Keratinocyte (primary cell): ENCODE data around the gene DLX3. TPM values are rescaled to one million over a fixed set of nuclear protein-coding genes. Genes with fewer than 3 reads are reported as not detected.

Experiments
- DNase-seq: peaks from one replicate; pipeline ENCODE4 v3.0.0-alpha.2; 2011; ENCODE audit warnings: low read depth, missing footprints, low spot score
- FAIRE-seq: peaks from 2 replicates; lab custom pipeline; 2011; peaks lifted over from hg19 to GRCh38; lab: Jason Lieb, UNC
- H2AFZ ChIP-seq: 2 replicates; pipeline ENCODE4 v1.6.0; 2012; ENCODE audit warnings: low read length, control low read depth, inconsistent platforms; ENCODE audit not compliant: control insufficient read depth
- H3K27ac ChIP-seq: 2 replicates; pipeline ENCODE4 v1.5.1; 2011; ENCODE audit warnings: low read length; ENCODE audit not compliant: control insufficient read depth, insufficient read depth
- H3K27me3 ChIP-seq: 3 replicates; pipeline ENCODE4 v1.6.0; 2011; ENCODE audit warnings: low read length; ENCODE audit not compliant: control insufficient read depth, insufficient read depth; ENCODE audit errors: extremely low read depth
- H3K36me3 ChIP-seq, 2 experiments: 2 replicates in 1 of 2; 3 replicates in 1 of 2; pipeline ENCODE4 v1.5.1; 2011; ENCODE audit warnings: low read length in 2 of 2, mild to moderate bottlenecking in 1 of 2; ENCODE audit not compliant: control insufficient read depth in 2 of 2, insufficient read depth in 2 of 2; ENCODE audit errors: extremely low read depth in 1 of 2
- H3K4me1 ChIP-seq: 3 replicates; pipeline ENCODE4 v1.5.1; 2011; ENCODE audit warnings: low read length; ENCODE audit not compliant: control insufficient read depth, insufficient read depth; ENCODE audit errors: extremely low read depth
- H3K4me2 ChIP-seq: 3 replicates; pipeline ENCODE4 v1.6.0; 2011; ENCODE audit warnings: low read depth, low read length; ENCODE audit not compliant: control insufficient read depth, insufficient read depth; ENCODE audit errors: extremely low read depth
- H3K4me3 ChIP-seq, 3 experiments: fragments of 200-600 bp in 1 of 3; sonication (generic) in 1 of 3; 2 replicates in 2 of 3; 3 replicates in 1 of 3; pipeline ENCODE4 v1.5.1; 2011 to 2016; ENCODE audit warnings: low read length in 3 of 3, mild to moderate bottlenecking in 3 of 3, control low read depth in 2 of 3, inconsistent platforms in 1 of 3, low read depth in 1 of 3, mixed read lengths in 1 of 3, mixed run types in 1 of 3, moderate library complexity in 1 of 3; ENCODE audit not compliant: control insufficient read depth in 2 of 3, insufficient read depth in 2 of 3; ENCODE audit errors: extremely low read depth in 1 of 3
- H3K79me2 ChIP-seq: 2 replicates; pipeline ENCODE4 v1.6.0; 2012; ENCODE audit warnings: low read length; ENCODE audit not compliant: control insufficient read depth, insufficient read depth
- H3K9ac ChIP-seq: 3 replicates; pipeline ENCODE4 v1.6.0; 2011; ENCODE audit warnings: low read length; ENCODE audit not compliant: control insufficient read depth, insufficient read depth; ENCODE audit errors: extremely low read depth
- H3K9me1 ChIP-seq: 3 replicates; pipeline ENCODE4 v1.6.0; 2011; ENCODE audit warnings: low read length; ENCODE audit not compliant: control insufficient read depth, insufficient read depth; ENCODE audit errors: extremely low read depth
- H3K9me3 ChIP-seq: 2 replicates; pipeline ENCODE4 v1.5.1; 2012; ENCODE audit warnings: low read depth, low read length; ENCODE audit not compliant: control insufficient read depth
- H4K20me1 ChIP-seq: 3 replicates; pipeline ENCODE4 v1.6.0; 2011; ENCODE audit warnings: low read length; ENCODE audit not compliant: control insufficient read depth, insufficient read depth; ENCODE audit errors: extremely low read depth
- EZH2 ChIP-seq: IDR thresholded peaks from one replicate; pipeline ENCODE4 v1.6.1; 2012; ENCODE audit warnings: inconsistent platforms, mild to moderate bottlenecking, low read length, moderate library complexity
- dilution Hi-C: fragments of 300-500 bp; cut with MboI; formaldehyde crosslinking; loops from one replicate; pipeline ENCODE4 v1.7.0; 2020; ENCODE audit warnings: low sequenced_read_pairs; ENCODE audit not compliant: extremely low pct_ligation_motif_present
- polyA plus RNA-seq, 5 experiments: library from polyadenylated mRNA; depleted of rRNA in 3 of 5; stranded (reverse) in 3 of 5; stranded (forward) in 1 of 5; unstranded in 1 of 5; fragments of >200 nt; gene quantifications; 1 replicate in 1 of 5; 2 replicates in 3 of 5; 3 replicates in 1 of 5; pipeline versions ENCODE4 v1.2.1 to v1.2.3, GENCODE V29; 2011 to 2012; ENCODE audit warnings: missing spikeins in 2 of 5, low read depth in 1 of 5, low replicate concordance in 1 of 5
- TF ChIP-seq, protein P1 (sequence below), 3 experiments: IDR thresholded peaks in 1 of 3; conservative IDR thresholded peaks in 1 of 3; optimal IDR thresholded peaks in 1 of 3; 2 replicates in 2 of 3; 3 replicates in 1 of 3; pipeline versions ENCODE3 to v1.5.1; 2011; ENCODE audit warnings: low read length in 3 of 3, mild to moderate bottlenecking in 3 of 3, moderate library complexity in 2 of 3, control low read depth in 1 of 3, inconsistent platforms in 1 of 3; ENCODE audit not compliant: insufficient read depth in 2 of 3; ENCODE audit errors: extremely low read depth in 1 of 3

Gene DLX3
- polyA plus RNA-seq, 1 donor (not counting 4 experiments of a cell fraction or from before 2014, with no cell fraction given), result 0.72 TPM

DNA sequence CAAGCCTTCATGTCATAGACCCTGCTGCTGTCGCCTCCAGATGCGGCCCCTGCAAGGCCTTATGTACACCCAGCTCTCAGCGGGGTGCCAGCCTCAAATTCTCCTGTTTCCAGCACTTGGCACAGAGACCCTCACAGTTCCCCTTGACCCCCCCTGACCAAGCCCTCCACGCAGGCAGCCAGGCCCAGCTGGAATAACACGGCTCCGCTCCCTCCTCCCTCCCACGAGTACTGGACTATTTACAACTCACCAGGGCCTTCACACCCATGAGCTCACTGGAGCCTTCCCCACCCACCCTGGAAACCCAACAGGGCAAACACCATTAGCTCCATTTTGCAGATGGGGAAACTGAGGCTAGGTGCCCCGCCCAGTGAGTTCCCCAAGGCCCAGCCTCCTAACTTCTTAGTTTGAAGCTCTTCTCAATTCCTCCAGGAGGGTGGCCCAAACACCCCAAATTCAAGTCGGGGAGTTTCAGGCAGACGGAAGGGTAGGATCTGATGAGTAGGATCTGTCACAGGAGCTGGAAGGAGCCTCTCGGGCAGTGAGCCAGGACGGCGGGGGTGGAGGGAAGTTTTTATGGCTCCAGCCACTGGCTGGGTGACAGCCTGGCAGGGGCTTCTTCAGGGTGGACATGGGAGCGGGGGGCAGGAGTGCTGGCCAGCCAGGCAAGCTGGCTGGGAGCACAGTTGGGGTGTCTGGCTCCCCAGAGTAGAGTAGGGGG is 43.5 kb downstream of the DLX3 start:
- Histone ChIP-seq H2AFZ (no peak overlapping the region), H3K27me3 (peaks cover 15% of the 10 kb centered on the region), H4K20me1 (no peaks in the 10 kb centered on the region), H3K9me3 (no peaks in the 10 kb centered on the region), H3K4me1 (no peaks in the 10 kb centered on the region), H3K4me3 (no peak overlapping the region), H3K36me3 (no peaks in the 10 kb centered on the region), H3K4me2 (no peak overlapping the region), H3K9ac (no peak overlapping the region), H3K9me1 (no peaks in the 10 kb centered on the region), H3K27ac (no peak overlapping the region), H3K79me2 (no peaks in the 10 kb centered on the region)
- no peak for DNase-seq
- dilution Hi-C loops, result no loop called here
- no peak for TF ChIP-seq EZH2
- TF ChIP-seq, protein P1, sequence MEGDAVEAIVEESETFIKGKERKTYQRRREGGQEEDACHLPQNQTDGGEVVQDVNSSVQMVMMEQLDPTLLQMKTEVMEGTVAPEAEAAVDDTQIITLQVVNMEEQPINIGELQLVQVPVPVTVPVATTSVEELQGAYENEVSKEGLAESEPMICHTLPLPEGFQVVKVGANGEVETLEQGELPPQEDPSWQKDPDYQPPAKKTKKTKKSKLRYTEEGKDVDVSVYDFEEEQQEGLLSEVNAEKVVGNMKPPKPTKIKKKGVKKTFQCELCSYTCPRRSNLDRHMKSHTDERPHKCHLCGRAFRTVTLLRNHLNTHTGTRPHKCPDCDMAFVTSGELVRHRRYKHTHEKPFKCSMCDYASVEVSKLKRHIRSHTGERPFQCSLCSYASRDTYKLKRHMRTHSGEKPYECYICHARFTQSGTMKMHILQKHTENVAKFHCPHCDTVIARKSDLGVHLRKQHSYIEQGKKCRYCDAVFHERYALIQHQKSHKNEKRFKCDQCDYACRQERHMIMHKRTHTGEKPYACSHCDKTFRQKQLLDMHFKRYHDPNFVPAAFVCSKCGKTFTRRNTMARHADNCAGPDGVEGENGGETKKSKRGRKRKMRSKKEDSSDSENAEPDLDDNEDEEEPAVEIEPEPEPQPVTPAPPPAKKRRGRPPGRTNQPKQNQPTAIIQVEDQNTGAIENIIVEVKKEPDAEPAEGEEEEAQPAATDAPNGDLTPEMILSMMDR (optimal IDR thresholded peaks at IDR 0.05 in 1 of 3, IDR thresholded peaks at IDR 0.05 in 1 of 3, conservative IDR thresholded peaks at IDR 0.05 in 1 of 3; ENCODE audit: extremely low read depth in 1 of 3, insufficient read depth in 2 of 3, low read length in 3 of 3), result no peak
- FAIRE-seq, result no peak

DNA sequence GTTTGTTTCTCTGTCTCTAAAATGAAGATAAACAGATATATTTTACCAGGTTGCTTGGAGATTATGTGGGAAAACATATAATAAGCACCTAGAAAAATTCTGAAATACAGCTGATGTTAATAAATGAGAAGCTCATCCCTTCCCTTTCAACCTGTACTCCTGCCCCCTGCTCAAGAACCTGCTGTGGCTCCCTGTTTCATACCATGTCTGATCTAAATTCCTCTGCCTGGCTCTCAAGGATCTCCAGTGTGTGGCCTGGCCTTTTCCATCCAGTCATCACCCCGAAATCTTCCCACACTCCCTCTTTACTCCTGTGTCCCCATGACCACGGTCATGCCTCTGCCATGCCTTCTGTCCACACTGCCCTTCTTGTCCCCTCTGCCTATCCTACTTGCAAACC is 45.4 kb downstream of the DLX3 start:
- H3K4me1 ChIP-seq, result no peaks in the 10 kb centered on the region
- FAIRE-seq, result no peak
- H3K4me2 ChIP-seq, result no peak overlapping the region
- H3K9me1 ChIP-seq, result no peaks in the 10 kb centered on the region
- no peaks in the 10 kb centered on the region for H3K9me3 ChIP-seq
- H3K4me3 ChIP-seq, result no peak overlapping the region
- dilution Hi-C loops, result no loop called here
- H3K36me3 ChIP-seq, result no peaks in the 10 kb centered on the region
- no peak overlapping the region for H3K9ac ChIP-seq
- H3K27ac ChIP-seq, result no peak overlapping the region
- no peak overlapping the region for H2AFZ ChIP-seq
- no peak for DNase-seq
- no peaks in the 10 kb centered on the region for H4K20me1 ChIP-seq
- H3K79me2 ChIP-seq, result no peaks in the 10 kb centered on the region
- H3K27me3 ChIP-seq, result peaks cover 22% of the 10 kb centered on the region
- TF ChIP-seq EZH2, result no peak
- TF ChIP-seq, protein P1 (optimal IDR thresholded peaks at IDR 0.05 in 1 of 3, IDR thresholded peaks at IDR 0.05 in 1 of 3, conservative IDR thresholded peaks at IDR 0.05 in 1 of 3; ENCODE audit: extremely low read depth in 1 of 3, insufficient read depth in 2 of 3, low read length in 3 of 3), result no peak
